Keratinocyte (primary cell): ENCODE results near the gene MUC5B. TPM values are rescaled to one million over a fixed set of nuclear protein-coding genes. Genes with fewer than 3 reads are reported as not detected.

Experiments
- DNase-seq: peaks from one replicate; pipeline ENCODE4 v3.0.0-alpha.2; 2011; ENCODE audit warnings: low read depth, missing footprints, low spot score
- FAIRE-seq: peaks from 2 replicates; lab custom pipeline; 2011; peaks lifted over from hg19 to GRCh38; lab: Jason Lieb, UNC
- H2AFZ ChIP-seq: 2 replicates; pipeline ENCODE4 v1.6.0; 2012; ENCODE audit warnings: low read length, control low read depth, inconsistent platforms; ENCODE audit not compliant: control insufficient read depth
- H3K27ac ChIP-seq: 2 replicates; pipeline ENCODE4 v1.5.1; 2011; ENCODE audit warnings: low read length; ENCODE audit not compliant: control insufficient read depth, insufficient read depth
- H3K27me3 ChIP-seq: 3 replicates; pipeline ENCODE4 v1.6.0; 2011; ENCODE audit warnings: low read length; ENCODE audit not compliant: control insufficient read depth, insufficient read depth; ENCODE audit errors: extremely low read depth
- H3K36me3 ChIP-seq, 2 experiments: 2 replicates in 1 of 2; 3 replicates in 1 of 2; pipeline ENCODE4 v1.5.1; 2011; ENCODE audit warnings: low read length in 2 of 2, mild to moderate bottlenecking in 1 of 2; ENCODE audit not compliant: control insufficient read depth in 2 of 2, insufficient read depth in 2 of 2; ENCODE audit errors: extremely low read depth in 1 of 2
- H3K4me1 ChIP-seq: 3 replicates; pipeline ENCODE4 v1.5.1; 2011; ENCODE audit warnings: low read length; ENCODE audit not compliant: control insufficient read depth, insufficient read depth; ENCODE audit errors: extremely low read depth
- H3K4me2 ChIP-seq: 3 replicates; pipeline ENCODE4 v1.6.0; 2011; ENCODE audit warnings: low read depth, low read length; ENCODE audit not compliant: control insufficient read depth, insufficient read depth; ENCODE audit errors: extremely low read depth
- H3K4me3 ChIP-seq, 3 experiments: fragments of 200-600 bp in 1 of 3; sonication (generic) in 1 of 3; 2 replicates in 2 of 3; 3 replicates in 1 of 3; pipeline ENCODE4 v1.5.1; 2011 to 2016; ENCODE audit warnings: low read length in 3 of 3, mild to moderate bottlenecking in 3 of 3, control low read depth in 2 of 3, inconsistent platforms in 1 of 3, low read depth in 1 of 3, mixed read lengths in 1 of 3, mixed run types in 1 of 3, moderate library complexity in 1 of 3; ENCODE audit not compliant: control insufficient read depth in 2 of 3, insufficient read depth in 2 of 3; ENCODE audit errors: extremely low read depth in 1 of 3
- H3K79me2 ChIP-seq: 2 replicates; pipeline ENCODE4 v1.6.0; 2012; ENCODE audit warnings: low read length; ENCODE audit not compliant: control insufficient read depth, insufficient read depth
- H3K9ac ChIP-seq: 3 replicates; pipeline ENCODE4 v1.6.0; 2011; ENCODE audit warnings: low read length; ENCODE audit not compliant: control insufficient read depth, insufficient read depth; ENCODE audit errors: extremely low read depth
- H3K9me1 ChIP-seq: 3 replicates; pipeline ENCODE4 v1.6.0; 2011; ENCODE audit warnings: low read length; ENCODE audit not compliant: control insufficient read depth, insufficient read depth; ENCODE audit errors: extremely low read depth
- H3K9me3 ChIP-seq: 2 replicates; pipeline ENCODE4 v1.5.1; 2012; ENCODE audit warnings: low read depth, low read length; ENCODE audit not compliant: control insufficient read depth
- H4K20me1 ChIP-seq: 3 replicates; pipeline ENCODE4 v1.6.0; 2011; ENCODE audit warnings: low read length; ENCODE audit not compliant: control insufficient read depth, insufficient read depth; ENCODE audit errors: extremely low read depth
- CTCF ChIP-seq, 3 experiments: IDR thresholded peaks in 1 of 3; conservative IDR thresholded peaks in 1 of 3; optimal IDR thresholded peaks in 1 of 3; 2 replicates in 2 of 3; 3 replicates in 1 of 3; pipeline versions ENCODE3 to v1.5.1; 2011; ENCODE audit warnings: low read length in 3 of 3, mild to moderate bottlenecking in 3 of 3, moderate library complexity in 2 of 3, control low read depth in 1 of 3, inconsistent platforms in 1 of 3; ENCODE audit not compliant: insufficient read depth in 2 of 3; ENCODE audit errors: extremely low read depth in 1 of 3
- EZH2 ChIP-seq: IDR thresholded peaks from one replicate; pipeline ENCODE4 v1.6.1; 2012; ENCODE audit warnings: inconsistent platforms, mild to moderate bottlenecking, low read length, moderate library complexity
- dilution Hi-C: fragments of 300-500 bp; cut with MboI; formaldehyde crosslinking; loops from one replicate; pipeline ENCODE4 v1.7.0; 2020; ENCODE audit warnings: low sequenced_read_pairs; ENCODE audit not compliant: extremely low pct_ligation_motif_present
- polyA plus RNA-seq, 5 experiments: library from polyadenylated mRNA; depleted of rRNA in 3 of 5; stranded (reverse) in 3 of 5; stranded (forward) in 1 of 5; unstranded in 1 of 5; fragments of >200 nt; gene quantifications; 1 replicate in 1 of 5; 2 replicates in 3 of 5; 3 replicates in 1 of 5; pipeline versions ENCODE4 v1.2.1 to v1.2.3, GENCODE V29; 2011 to 2012; ENCODE audit warnings: missing spikeins in 2 of 5, low read depth in 1 of 5, low replicate concordance in 1 of 5

The MUC5B gene
- polyA plus RNA-seq, 1 donor (not counting 4 experiments of a cell fraction or from before 2014, with no cell fraction given): not detected

GRCh38 chr11:1254733-1255132 lies 31.9 kb downstream of the MUC5B start:
- TF ChIP-seq EZH2: no peak
- TF ChIP-seq CTCF (optimal IDR thresholded peaks at IDR 0.05 in 1 of 3, IDR thresholded peaks at IDR 0.05 in 1 of 3, conservative IDR thresholded peaks at IDR 0.05 in 1 of 3; ENCODE audit: extremely low read depth in 1 of 3, insufficient read depth in 2 of 3, low read length in 3 of 3): no peak
- no peak overlapping the region for H3K4me2 ChIP-seq
- H3K4me1 ChIP-seq: no peaks in the 10 kb centered on the region
- no peak overlapping the region for H2AFZ ChIP-seq
- no peaks in the 10 kb centered on the region for H3K9me1 ChIP-seq
- H3K9me3 ChIP-seq: peaks cover 11% of the 10 kb centered on the region
- no peaks in the 10 kb centered on the region for H4K20me1 ChIP-seq
- H3K4me3 ChIP-seq: no peak overlapping the region
- no peak for FAIRE-seq
- H3K27me3 ChIP-seq: no peaks in the 10 kb centered on the region
- no peak overlapping the region for H3K27ac ChIP-seq
- dilution Hi-C loops: no loop called here
- no peaks in the 10 kb centered on the region for H3K36me3 ChIP-seq
- no peak for DNase-seq
- H3K79me2 ChIP-seq: no peaks in the 10 kb centered on the region
- H3K9ac ChIP-seq: no peak overlapping the region

GRCh38 chr11:1255151-1255550 lies 32.3 kb downstream of the MUC5B start:
- Histone ChIP-seq H3K27ac (no peak overlapping the region), H3K4me1 (no peaks in the 10 kb centered on the region), H4K20me1 (no peaks in the 10 kb centered on the region), H2AFZ (no peak overlapping the region), H3K4me2 (no peak overlapping the region), H3K27me3 (no peaks in the 10 kb centered on the region), H3K4me3 (no peak overlapping the region), H3K9me1 (no peaks in the 10 kb centered on the region), H3K36me3 (no peaks in the 10 kb centered on the region), H3K9ac (no peak overlapping the region), H3K9me3 (peaks cover 11% of the 10 kb centered on the region), H3K79me2 (no peaks in the 10 kb centered on the region)
- dilution Hi-C loops: no loop called here
- DNase-seq (no peak), FAIRE-seq (no peak)
- TF ChIP-seq EZH2 (no peak), CTCF (optimal IDR thresholded peaks at IDR 0.05 in 1 of 3, IDR thresholded peaks at IDR 0.05 in 1 of 3, conservative IDR thresholded peaks at IDR 0.05 in 1 of 3; ENCODE audit: extremely low read depth in 1 of 3, insufficient read depth in 2 of 3, low read length in 3 of 3) (no peak)
